Bone marrow (tissue), 2 donors: Measurements from ENCODE around the gene GABBR2.
A peak's percentile ranks its signal among the peaks of the same experiment; 100 is the strongest.

Experiments
- DNase-seq, 2 donors: peaks; one replicate each; lab custom pipeline; 2025; lab: John Stamatoyannopoulos, UW

GABBR2 gene

GRCh38 chr9:98708933-98709911 is at the start of gene GABBR2:
GABBR2 (minus strand) TSS chr9:98708935; CDS start chr9:98708737, 198 bp downstream.
- DNase-seq, result no peak

GRCh38 chr9:98755006-98755618 is 46.4 kb upstream of the GABBR2 start:
- DNase-seq, result no peak

GRCh38 chr9:98751210-98751609 is 42.5 kb upstream of the GABBR2 start:
- DNase-seq, result no peak

- DNase-seq, result no peak
These were observed 41.8 kb upstream of the GABBR2 start for GRCh38 chr9:98750364-98751060.

GRCh38 chr9:98747476-98747875 is 38.7 kb upstream of the GABBR2 start:
- DNase-seq, result no peak

- no peak for DNase-seq
These were observed 36.7 kb upstream of the GABBR2 start for GRCh38 chr9:98745470-98745869.

- no peak for DNase-seq
These were observed 35.3 kb upstream of the GABBR2 start for GRCh38 chr9:98743818-98744611.

- no peak for DNase-seq
These were observed 34.6 kb upstream of the GABBR2 start for GRCh38 chr9:98743329-98743728.

GRCh38 chr9:98742325-98743280 is 33.9 kb upstream of the GABBR2 start:
- no peak for DNase-seq

GRCh38 chr9:98740226-98740881 is 31.6 kb upstream of the GABBR2 start:
- DNase-seq, result no peak

GRCh38 chr9:98738741-98739140 is 30.0 kb upstream of the GABBR2 start:
- no peak for DNase-seq

- DNase-seq, result no peak
These were observed 27.5 kb upstream of the GABBR2 start for GRCh38 chr9:98736226-98736625.

- DNase-seq, result no peak
These were observed 24.1 kb upstream of the GABBR2 start for GRCh38 chr9:98732801-98733200.

GRCh38 chr9:98732091-98732490 is 23.4 kb upstream of the GABBR2 start:
- no peak for DNase-seq

GRCh38 chr9:98730871-98731270 is 22.1 kb upstream of the GABBR2 start:
- DNase-seq, result no peak

GRCh38 chr9:98728500-98728899 is 19.8 kb upstream of the GABBR2 start:
- DNase-seq, result no peak

GRCh38 chr9:98727428-98727827 is 18.7 kb upstream of the GABBR2 start:
- no peak for DNase-seq

- peak in 1 of 2 donors; percentile 12 for DNase-seq
These were observed 18.0 kb upstream of the GABBR2 start for GRCh38 chr9:98726735-98727134.

- no peak for DNase-seq
These were observed 16.2 kb upstream of the GABBR2 start for GRCh38 chr9:98724810-98725530.
